ENCODE measurements around the gene IQCE.

DNA sequence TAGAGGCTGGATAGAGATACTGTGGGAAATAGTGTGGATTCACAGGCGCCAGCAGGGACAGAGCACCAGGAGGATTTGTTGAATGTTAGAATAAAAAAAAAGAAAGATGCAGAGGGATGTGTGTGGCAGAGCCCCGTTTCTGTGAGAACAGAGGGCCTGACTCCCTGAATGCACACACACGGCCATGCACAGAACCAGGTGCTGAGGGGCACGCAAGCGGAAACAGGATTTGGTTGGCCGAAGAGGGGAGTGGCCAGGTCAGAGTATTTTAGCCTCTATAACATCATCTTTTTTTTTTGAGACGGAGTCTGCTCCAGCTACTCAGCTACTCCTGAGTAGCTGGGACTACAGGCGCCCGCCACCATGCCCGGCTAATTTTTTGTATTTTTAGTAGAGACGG, 21.9 kb downstream of the IQCE start:
- no peak for TF ChIP-seq POLR2AphosphoS5 (IDR thresholded peaks at IDR 0.05; ENCODE audit: low read depth, low read length)
- TF ChIP-seq, protein P1, sequence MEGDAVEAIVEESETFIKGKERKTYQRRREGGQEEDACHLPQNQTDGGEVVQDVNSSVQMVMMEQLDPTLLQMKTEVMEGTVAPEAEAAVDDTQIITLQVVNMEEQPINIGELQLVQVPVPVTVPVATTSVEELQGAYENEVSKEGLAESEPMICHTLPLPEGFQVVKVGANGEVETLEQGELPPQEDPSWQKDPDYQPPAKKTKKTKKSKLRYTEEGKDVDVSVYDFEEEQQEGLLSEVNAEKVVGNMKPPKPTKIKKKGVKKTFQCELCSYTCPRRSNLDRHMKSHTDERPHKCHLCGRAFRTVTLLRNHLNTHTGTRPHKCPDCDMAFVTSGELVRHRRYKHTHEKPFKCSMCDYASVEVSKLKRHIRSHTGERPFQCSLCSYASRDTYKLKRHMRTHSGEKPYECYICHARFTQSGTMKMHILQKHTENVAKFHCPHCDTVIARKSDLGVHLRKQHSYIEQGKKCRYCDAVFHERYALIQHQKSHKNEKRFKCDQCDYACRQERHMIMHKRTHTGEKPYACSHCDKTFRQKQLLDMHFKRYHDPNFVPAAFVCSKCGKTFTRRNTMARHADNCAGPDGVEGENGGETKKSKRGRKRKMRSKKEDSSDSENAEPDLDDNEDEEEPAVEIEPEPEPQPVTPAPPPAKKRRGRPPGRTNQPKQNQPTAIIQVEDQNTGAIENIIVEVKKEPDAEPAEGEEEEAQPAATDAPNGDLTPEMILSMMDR (IDR thresholded peaks at IDR 0.05): no peak
- no peak for TF ChIP-seq SIN3A (IDR thresholded peaks at IDR 0.05; ENCODE audit: borderline replicate concordance, insufficient read depth, low read depth, low read length)
- TF ChIP-seq, protein P2, sequence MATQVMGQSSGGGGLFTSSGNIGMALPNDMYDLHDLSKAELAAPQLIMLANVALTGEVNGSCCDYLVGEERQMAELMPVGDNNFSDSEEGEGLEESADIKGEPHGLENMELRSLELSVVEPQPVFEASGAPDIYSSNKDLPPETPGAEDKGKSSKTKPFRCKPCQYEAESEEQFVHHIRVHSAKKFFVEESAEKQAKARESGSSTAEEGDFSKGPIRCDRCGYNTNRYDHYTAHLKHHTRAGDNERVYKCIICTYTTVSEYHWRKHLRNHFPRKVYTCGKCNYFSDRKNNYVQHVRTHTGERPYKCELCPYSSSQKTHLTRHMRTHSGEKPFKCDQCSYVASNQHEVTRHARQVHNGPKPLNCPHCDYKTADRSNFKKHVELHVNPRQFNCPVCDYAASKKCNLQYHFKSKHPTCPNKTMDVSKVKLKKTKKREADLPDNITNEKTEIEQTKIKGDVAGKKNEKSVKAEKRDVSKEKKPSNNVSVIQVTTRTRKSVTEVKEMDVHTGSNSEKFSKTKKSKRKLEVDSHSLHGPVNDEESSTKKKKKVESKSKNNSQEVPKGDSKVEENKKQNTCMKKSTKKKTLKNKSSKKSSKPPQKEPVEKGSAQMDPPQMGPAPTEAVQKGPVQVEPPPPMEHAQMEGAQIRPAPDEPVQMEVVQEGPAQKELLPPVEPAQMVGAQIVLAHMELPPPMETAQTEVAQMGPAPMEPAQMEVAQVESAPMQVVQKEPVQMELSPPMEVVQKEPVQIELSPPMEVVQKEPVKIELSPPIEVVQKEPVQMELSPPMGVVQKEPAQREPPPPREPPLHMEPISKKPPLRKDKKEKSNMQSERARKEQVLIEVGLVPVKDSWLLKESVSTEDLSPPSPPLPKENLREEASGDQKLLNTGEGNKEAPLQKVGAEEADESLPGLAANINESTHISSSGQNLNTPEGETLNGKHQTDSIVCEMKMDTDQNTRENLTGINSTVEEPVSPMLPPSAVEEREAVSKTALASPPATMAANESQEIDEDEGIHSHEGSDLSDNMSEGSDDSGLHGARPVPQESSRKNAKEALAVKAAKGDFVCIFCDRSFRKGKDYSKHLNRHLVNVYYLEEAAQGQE (IDR thresholded peaks at IDR 0.05; ENCODE audit: insufficient read depth in 1 of 2, low read depth in 2 of 2, low read length in 1 of 2): no peak
- no peak for TF ChIP-seq TCF7L2 (IDR thresholded peaks at IDR 0.05; ENCODE audit: low read depth, low read length)
